Mesodermal cell (in vitro differentiated cells): ENCODE measurements around the gene EPC1.

Source experiments
- H3K27ac ChIP-seq: 2 replicates; pipeline ENCODE4 v1.7.0; 2013; ENCODE audit warnings: mild to moderate bottlenecking, low read depth, low read length, moderate library complexity; ENCODE audit not compliant: severe bottlenecking
- H3K36me3 ChIP-seq: 2 replicates; pipeline ENCODE4 v1.7.1; 2013; ENCODE audit warnings: mild to moderate bottlenecking, low read length, moderate library complexity; ENCODE audit not compliant: control insufficient read depth, insufficient read depth
- H3K4me1 ChIP-seq: one replicate; pipeline ENCODE4 v1.7.1; 2013; ENCODE audit warnings: mild to moderate bottlenecking, low read length; ENCODE audit not compliant: insufficient read depth, control insufficient read depth, poor library complexity, severe bottlenecking
- H3K4me3 ChIP-seq: 2 replicates; pipeline ENCODE4 v1.7.0; 2013; ENCODE audit warnings: low read length, control low read depth, mild to moderate bottlenecking; ENCODE audit not compliant: insufficient read depth, poor library complexity, severe bottlenecking; ENCODE audit errors: extremely low read depth
- H3K9me3 ChIP-seq: 2 replicates; pipeline ENCODE4 v1.7.1; 2013; ENCODE audit warnings: mild to moderate bottlenecking, low read length, moderate library complexity; ENCODE audit not compliant: control insufficient read depth
- WGBS, 2 experiments: methylation state at CpG; one replicate each; pipeline ENCODE4 v1.1.5; 2013; ENCODE audit warnings: missing lambda C conversion rate in 2 of 2; ENCODE audit not compliant: insufficient coverage in 2 of 2; 5-methylcytosine and 5-hydroxymethylcytosine counted together

EPC1 gene

DNA sequence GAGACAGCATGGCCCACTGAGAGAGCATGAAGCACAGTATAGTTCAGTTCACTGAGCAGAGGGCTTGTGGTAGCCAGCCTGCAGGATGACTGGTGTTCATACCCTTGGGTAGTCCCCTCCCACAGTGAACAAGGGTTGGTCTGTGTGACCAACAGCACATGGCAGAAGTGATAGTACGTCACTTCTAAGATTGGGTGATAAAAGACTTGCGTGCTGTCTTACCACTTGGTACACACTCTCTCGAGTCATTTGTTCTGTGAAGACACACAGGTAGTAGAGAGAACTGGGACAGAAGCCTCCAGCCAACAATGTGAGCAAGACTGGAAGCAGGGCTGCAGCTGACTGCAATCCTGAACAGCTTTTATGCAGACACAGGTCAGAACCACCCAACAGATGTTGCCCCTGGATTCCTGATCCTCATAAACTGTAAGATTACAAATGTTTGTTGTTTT, 14.6 kb downstream of the EPC1 start:
- Histone ChIP-seq H3K36me3 (peaks cover 7% of the 10 kb centered on the region), H3K4me3 (no peak overlapping the region), H3K4me1 (peaks cover 2% of the 10 kb centered on the region), H3K9me3 (no peaks in the 10 kb centered on the region), H3K27ac (no peak overlapping the region)
- WGBS, 2 experiments: 90 to 100% methylated on average over 2 to 3 of the region's 3 CpGs

DNA sequence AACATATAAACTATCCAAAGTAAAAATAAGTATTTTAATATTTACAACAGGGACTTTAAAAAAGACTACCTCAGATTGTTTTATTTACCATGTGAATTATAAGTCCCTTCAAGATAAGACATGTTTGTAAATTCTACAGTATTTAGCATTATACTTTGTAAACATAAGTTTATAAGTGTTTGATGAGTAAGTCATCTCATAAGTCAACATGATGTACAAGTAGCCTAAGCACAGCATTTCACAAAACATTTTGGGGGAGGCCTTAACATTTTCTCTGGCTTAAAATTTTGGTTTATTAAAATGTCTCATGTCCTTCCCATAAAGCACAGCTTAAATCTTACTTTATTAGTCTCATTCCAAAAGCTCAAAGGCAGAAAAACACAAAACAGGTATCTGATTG, 15.4 kb downstream of the EPC1 start:
- peaks cover 7% of the 10 kb centered on the region for H3K36me3 ChIP-seq
- H3K4me3 ChIP-seq: no peak overlapping the region
- H3K4me1 ChIP-seq: peaks cover 5% of the 10 kb centered on the region
- no peaks in the 10 kb centered on the region for H3K9me3 ChIP-seq
- no peak overlapping the region for H3K27ac ChIP-seq

DNA sequence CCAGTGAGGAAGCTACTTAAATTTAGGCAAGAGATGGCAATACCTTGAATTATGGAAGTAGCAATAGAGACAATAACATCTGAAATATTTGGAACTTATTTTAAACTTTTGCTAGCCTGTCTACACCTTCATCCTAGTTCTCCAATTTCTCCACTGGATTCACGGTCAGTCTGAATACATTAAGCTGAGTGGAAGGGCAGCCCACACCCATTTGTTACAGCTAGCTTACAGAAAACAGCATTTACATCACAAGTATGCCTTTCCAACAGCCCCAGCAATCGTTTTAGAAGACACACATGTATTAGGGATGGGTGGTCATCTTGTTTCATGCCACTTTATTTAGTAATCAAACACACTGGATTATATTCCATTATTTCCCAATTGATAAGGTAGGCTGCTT, 16.7 kb downstream of the EPC1 start:
- Histone ChIP-seq H3K4me1 (peaks cover 5% of the 10 kb centered on the region), H3K27ac (no peak overlapping the region), H3K36me3 (peaks cover 11% of the 10 kb centered on the region), H3K4me3 (no peak overlapping the region), H3K9me3 (no peaks in the 10 kb centered on the region)
- WGBS, 2 experiments: 44 to 71% methylated on average over 1 to 2 of the region's 2 CpGs

DNA sequence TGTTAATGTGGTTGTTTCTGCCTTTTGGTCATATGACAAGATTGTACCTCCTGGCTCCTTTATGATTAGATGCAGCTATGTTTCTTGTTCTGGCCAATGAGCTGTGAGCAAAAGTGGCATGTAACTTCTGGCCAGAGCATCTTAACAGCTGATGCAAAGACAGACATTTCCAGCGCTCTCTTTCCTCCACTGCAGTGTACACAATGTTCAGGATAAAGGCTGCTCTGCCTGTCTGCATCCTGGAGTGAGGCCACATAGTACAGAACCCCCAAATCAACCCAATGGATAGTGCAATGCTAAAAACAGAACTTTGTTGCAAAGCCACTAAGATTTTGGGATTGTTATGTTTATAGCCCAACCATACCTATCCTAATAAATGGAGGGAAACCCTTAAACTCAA, 17.9 kb downstream of the EPC1 start:
- H3K4me1 ChIP-seq: peaks cover 5% of the 10 kb centered on the region
- peaks cover 11% of the 10 kb centered on the region for H3K36me3 ChIP-seq
- no peaks in the 10 kb centered on the region for H3K9me3 ChIP-seq
- no peak overlapping the region for H3K4me3 ChIP-seq
- H3K27ac ChIP-seq: no peak overlapping the region
- WGBS, 2 experiments: 100% methylated on average over 1 of the region's 1 CpG; no CpG with 5 or more reads in 1 of the 2 experiments

DNA sequence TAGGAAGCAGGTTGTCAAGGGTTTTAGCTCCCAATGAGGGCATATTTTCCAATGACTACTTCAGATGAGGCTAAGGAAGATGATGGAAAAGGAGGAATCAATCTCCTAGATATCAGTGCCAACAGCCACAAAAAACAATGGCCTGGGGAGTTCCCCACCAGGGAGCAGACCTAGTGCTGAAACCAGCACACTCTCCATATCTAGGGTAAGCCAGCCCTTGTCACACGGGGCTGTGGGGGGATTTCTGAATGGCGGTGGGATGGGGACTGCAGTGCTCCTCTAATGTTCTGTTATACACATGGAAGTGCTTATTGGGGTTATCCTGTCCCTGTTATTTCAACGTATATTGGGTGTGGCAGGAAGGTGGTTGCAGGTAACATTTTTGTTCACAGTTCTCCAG, 18.5 kb downstream of the EPC1 start:
- WGBS, 2 experiments: 100% methylated on average over 1 of the region's 3 CpGs
- peaks cover 11% of the 10 kb centered on the region for H3K36me3 ChIP-seq
- peaks cover 5% of the 10 kb centered on the region for H3K4me1 ChIP-seq
- H3K9me3 ChIP-seq: no peaks in the 10 kb centered on the region
- no peak overlapping the region for H3K27ac ChIP-seq
- no peak overlapping the region for H3K4me3 ChIP-seq

DNA sequence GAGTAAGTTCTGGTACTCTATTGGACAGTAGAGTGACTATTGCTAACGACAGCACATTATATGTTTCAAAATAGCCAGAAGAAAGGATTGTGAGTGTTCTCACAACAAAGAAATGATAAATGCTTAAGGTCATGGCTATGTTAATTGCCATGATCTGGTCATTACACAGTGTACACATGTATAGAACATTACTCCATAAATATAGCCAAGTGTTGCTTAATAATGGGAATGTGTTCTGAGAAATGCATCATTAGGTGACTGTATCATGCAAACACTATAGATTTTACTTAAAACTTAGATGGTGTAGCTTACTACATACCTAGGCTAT, 19.6 kb downstream of the EPC1 start:
- H3K36me3 ChIP-seq: peaks cover 11% of the 10 kb centered on the region
- no peak overlapping the region for H3K4me3 ChIP-seq
- peaks cover 5% of the 10 kb centered on the region for H3K4me1 ChIP-seq
- H3K27ac ChIP-seq: peak overlapping the region; percentile 47
- WGBS, 2 experiments: 83 to 100% methylated on average over 1 of the region's 1 CpG
- H3K9me3 ChIP-seq: no peaks in the 10 kb centered on the region

DNA sequence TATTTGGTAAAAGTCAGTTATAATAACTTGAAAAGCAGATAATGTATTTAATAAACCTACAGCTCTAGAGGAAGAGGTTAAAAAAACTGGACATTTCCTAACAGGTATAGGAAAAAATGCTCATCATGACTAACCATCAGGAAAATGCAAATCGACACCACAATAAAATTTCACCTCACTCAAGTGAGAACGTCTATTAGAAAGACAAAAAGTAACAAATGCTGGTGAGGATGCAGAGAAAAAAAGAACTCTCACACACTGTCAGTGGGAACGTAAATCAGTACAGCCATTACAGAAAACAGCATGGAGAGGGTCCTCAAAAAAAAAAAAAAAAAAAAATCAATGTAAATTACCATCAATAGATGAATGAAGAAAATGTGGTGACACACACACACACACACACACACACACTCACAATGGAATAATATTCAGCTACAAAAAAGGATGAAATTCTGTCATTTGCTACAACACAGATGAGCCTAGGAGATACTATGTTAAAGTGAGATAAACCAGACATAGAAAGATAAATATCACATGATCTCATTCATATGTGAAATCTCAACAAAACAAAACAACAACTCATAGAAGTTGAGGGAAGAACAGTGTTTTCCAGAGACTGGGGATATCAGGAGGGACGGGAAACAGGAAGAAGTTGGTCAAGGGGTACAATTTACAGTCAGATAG, 20.1 kb downstream of the EPC1 start:
- 86 to 88% methylated on average over 1 of the region's 4 CpGs for WGBS, 2 experiments
- no peaks in the 10 kb centered on the region for H3K9me3 ChIP-seq
- H3K4me1 ChIP-seq: peaks cover 5% of the 10 kb centered on the region
- no peak overlapping the region for H3K4me3 ChIP-seq
- peak overlapping the region; percentile 47 for H3K27ac ChIP-seq
- H3K36me3 ChIP-seq: peaks cover 13% of the 10 kb centered on the region

DNA sequence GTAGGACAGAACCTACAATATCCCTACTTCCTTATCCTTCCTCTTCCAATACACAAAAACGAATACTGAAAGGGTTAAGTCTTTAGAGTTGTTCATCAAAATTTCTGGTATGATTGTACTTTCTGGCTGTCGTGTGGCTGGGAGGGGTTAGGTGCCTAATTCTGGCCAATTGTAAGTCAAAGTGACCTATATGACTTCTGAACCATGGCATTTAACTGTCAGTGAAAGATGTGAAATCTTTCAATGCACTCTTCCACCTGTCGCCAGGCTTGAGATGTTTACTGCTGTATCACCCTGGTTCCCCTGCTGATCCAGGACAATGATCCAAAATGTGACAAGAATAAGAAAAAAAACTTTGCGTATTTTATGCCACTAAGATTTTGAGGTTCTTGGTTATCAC, 20.8 kb downstream of the EPC1 start:
- Histone ChIP-seq H3K27ac (no peak overlapping the region), H3K9me3 (no peaks in the 10 kb centered on the region), H3K4me1 (peaks cover 5% of the 10 kb centered on the region), H3K4me3 (no peak overlapping the region), H3K36me3 (peaks cover 20% of the 10 kb centered on the region)
- WGBS, 2 experiments: 79 to 100% methylated on average over 1 to 2 of the region's 4 CpGs

DNA sequence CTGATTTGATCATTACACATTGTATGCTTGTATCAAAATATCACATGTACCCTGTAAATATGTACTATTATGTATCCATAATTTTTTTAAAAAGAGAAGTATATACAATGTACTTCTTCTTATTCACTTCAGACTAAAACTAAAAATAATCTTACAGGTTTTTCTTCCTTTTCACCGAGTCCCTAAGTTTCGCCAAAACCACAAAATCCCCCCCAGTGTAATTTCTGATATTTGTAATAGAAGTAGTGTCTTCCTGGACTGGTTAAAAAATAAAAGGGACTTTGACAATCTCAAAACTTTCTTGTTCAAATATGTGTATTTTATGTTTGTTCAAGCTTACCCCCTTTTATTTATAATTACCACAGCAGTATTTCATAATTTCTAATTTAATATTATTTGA, 23.9 kb downstream of the EPC1 start:
- WGBS, 2 experiments: no CpG with 5 or more reads among the region's 2 CpGs
- H3K36me3 ChIP-seq: peaks cover 26% of the 10 kb centered on the region
- H3K4me1 ChIP-seq: peaks cover 5% of the 10 kb centered on the region
- H3K9me3 ChIP-seq: no peaks in the 10 kb centered on the region
- H3K27ac ChIP-seq: no peak overlapping the region
- H3K4me3 ChIP-seq: no peak overlapping the region

DNA sequence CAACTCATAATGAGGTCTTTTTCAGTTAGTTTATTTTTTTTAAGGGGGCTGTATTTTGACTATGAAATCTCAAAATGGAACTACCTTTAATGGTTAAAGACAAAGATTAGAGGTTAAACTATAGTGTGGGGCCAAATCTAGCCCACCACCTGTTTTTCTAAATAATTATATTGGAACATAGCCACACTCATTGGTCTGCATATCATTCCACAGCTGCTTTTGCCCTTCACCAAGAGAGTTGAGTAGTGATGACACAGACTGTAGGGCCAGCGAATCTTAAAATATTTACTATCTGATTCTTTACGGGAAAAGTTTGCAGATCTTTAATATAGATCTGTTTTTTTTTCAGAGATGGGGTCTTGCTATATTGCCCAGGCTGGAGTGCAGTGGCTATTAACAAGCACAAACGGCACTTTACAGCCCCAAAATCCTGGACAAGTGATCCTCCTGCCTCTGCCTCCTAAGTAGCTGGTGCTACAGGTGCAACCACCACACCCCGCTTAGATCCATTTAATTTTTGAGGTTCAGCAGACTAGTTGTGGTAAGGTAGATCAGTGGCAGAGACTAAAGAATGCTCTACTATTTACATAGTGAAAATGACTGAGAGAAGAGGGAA, 25.8 kb downstream of the EPC1 start:
- 100% methylated on average over 1 to 2 of the region's 4 CpGs for WGBS, 2 experiments
- peaks cover 23% of the 10 kb centered on the region for H3K36me3 ChIP-seq

DNA sequence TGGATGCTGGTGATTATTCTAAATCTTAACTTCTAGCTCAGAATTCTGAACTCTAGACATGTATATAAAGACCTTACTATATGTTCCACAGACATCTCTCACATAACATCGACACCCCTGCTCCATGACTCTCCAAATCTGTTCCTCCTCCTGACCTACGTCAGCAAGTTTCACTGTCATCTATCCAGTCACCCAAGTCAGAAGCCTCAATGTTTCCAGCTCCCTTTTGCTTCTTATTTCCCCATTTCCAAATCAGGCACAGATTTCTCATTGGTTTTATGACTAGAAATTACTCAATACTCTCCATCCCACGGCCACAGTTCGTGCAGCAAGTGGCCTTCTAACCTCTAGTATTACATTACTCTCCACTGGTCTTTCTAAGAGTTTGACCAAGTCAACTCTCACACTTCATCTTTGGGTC, 28.5 kb downstream of the EPC1 start:
- 90 to 98% methylated on average over 4 of the region's 4 CpGs for WGBS, 2 experiments
- Histone ChIP-seq H3K4me3 (no peak overlapping the region), H3K9me3 (no peaks in the 10 kb centered on the region), H3K27ac (no peak overlapping the region), H3K36me3 (peaks cover 22% of the 10 kb centered on the region), H3K4me1 (no peaks in the 10 kb centered on the region)

More for the DNA sequence above, 25.8 kb downstream of the EPC1 start:
- Histone ChIP-seq H3K27ac (no peak overlapping the region), H3K9me3 (no peaks in the 10 kb centered on the region), H3K4me1 (no peaks in the 10 kb centered on the region), H3K4me3 (no peak overlapping the region)
